ENCODE data around the gene TMEM126B.
"Not testable (repeated sequence)": the region's sequence is repeated elsewhere in the genome, so short reads cannot be mapped to it uniquely, and the experiment has no call there.

The TMEM126B gene

GRCh38 chr11:85651118-85651517, 22.7 kb downstream of the TMEM126B start:
- no peak for DNase-seq

DNA sequence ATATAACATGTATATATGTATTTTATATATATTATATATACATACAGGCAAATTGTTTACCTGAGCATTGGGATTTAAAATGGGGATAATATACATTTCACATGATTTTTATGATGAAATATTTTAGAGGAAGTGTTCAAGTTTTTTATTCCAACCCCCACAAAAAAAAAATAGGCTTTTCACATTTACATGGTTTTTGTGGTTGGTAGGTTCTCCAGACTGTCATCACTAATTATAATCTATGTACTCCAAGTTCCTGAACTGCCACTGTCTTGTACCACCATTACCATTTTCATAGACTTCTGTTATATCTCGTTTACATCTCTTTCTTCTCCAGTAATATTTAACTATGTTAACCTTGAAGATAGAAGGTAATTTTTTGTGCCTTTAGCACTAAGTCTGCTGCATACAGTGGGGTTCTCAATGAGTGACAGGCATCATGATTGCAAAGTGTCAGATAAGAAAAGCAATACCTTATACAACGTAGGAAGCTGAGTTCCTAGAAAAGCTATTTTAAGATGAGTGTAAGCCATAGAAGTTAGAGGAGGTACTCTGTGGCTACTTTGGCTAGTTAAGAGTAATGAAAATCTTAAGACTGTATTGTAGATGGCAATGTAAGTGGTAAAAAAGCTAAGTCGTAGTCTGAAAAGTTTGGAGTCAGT, 24.5 kb downstream of the TMEM126B start:
- no peak for DNase-seq

- DNase-seq = not testable (repeated sequence)
These were observed 25.9 kb downstream of the TMEM126B start for GRCh38 chr11:85654343-85654742.

DNA sequence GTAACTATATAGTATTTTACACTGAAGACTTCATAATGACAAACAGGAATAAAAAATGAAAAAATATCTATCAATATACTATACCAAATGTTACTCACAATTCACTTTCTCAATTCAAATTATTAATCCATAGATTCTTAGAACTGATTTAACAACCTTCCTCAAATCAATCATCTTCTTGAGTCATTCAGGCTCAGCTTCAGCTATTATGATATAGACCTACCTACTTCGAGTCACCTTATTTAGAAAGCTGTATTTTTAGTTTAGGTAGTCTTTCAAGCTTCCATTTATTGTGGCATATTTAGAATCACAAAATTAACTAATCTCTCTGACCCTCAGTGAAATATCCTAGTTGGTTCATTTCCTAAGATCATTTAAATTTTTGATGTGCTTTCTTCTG, 28.4 kb downstream of the TMEM126B start:
- no peak for DNase-seq

- DNase-seq = no peak
These were observed 29.8 kb downstream of the TMEM126B start for GRCh38 chr11:85658180-85658579.

DNA sequence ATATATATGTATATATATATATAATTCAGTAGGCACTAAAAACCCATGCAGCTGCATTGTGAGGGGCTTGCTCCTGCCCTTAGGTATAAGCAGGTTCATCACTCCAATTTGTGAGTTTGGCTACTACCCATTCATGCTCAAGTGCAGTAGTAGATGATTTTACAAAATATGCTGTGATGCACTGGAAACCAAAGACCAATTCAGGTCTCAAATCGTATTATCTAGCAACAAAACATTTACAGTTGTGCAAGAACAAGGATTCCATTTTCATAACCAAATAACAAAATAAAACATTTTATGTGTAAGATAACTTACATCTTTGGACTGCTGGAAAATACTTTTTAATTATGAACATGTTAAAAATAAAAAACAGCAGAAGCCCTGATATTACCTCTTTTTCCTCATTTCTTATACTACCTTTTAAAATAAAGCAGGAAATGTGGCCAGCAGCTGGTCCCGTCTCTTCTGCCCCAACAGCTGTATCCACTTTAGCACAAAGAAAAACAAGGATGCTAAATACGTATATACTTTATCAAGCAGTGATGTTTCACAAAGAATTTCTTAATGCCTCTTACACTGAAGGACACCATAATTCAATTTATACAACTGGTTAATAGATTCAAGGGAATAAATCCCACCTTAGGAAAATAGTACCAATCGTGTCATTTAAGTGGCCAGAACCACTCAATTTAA, 33.7 kb downstream of the TMEM126B start:
- DNase-seq = no peak

DNA sequence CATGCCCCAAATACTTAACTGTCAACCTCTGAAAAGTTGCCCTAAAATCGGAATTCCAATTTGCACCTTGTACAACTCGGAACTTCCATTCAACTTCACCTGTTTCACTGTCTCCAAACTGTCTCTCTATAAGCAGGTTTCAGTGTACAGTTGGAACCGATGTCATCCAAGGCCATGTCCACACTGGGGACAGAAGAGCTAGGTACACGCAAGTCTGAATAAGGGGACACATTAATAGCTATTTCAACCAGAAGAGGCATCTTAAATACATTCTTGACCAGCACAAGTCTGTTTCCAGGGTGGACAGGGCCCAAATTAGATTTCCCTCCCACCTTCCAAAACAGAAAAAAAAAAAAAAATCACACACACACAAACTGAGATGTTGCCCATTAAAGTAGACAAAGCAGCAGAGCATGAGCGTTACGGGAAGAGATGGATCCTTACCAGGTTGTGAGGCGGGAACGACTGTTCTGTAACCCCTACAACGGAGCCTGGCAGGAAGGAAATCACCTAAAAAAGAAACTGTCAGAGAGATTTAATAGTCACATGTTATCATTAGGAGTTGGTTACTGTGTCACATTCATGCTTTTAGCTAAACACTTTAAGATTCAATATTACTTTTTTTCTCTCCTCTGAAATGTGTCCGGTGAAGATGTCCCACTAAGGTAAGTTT, 34.8 kb downstream of the TMEM126B start:
- DNase-seq = no peak

DNA sequence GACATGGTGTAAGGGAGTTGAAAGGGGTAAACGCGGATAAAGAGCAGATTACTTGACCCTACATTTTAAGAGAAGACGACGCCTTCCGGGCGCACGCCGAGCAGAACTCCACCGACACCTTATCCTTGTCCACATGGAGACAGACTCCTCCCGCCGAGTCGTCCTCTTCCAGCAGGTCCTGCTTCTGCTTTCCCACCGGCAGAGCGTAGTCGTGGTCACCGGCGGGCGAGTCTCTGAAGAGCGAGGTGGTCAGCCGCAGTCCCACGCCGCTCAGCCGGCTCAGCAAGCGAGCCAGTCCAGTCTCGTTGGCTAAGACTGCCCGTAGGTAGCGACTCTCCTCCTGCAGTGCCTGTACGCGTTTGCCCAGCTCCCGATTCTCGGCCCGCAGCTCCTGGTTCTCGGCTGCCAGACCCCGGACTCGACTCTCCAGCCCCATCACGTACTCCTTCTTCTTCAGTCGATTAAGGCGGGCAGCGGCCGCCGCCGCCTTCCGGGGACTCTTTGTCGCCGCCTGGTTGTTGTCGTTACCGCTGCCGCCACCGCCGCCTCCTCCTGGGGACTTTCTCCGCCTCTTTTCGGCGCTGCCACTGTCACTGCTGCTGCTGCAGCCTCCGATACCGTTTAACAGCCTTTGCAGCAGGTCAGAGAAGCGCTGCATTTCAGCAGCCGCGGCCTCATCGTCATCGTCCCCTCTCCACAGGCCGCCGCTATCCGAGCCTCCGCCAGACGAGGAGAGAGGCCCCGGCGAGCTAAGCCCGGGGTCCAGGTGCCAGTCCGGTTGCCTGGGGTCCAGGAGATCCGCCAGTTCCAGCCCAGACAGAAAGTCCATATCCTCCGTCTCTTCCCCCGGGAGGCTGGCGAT, 35.6 kb downstream of the TMEM126B start:
- DNase-seq = peak; percentile 87

- peak; percentile 96 for DNase-seq
These were observed 36.5 kb downstream of the TMEM126B start, which contains the start of gene CREBZF for GRCh38 chr11:85664615-85665481. TSS of gene CREBZF (minus strand) at chr11:85665129. CDS start at chr11:85664875, 254 bp downstream.

GRCh38 chr11:85665733-85666132, 37.3 kb downstream of the TMEM126B start:
- no peak for DNase-seq

GRCh38 chr11:85666687-85667086, 38.3 kb downstream of the TMEM126B start:
- no peak for DNase-seq

GRCh38 chr11:85668157-85668556, 39.8 kb downstream of the TMEM126B start:
- DNase-seq = no peak

- not testable (repeated sequence) for DNase-seq
These were observed 42.7 kb downstream of the TMEM126B start for GRCh38 chr11:85670949-85671663.

- no peak for DNase-seq
These were observed 43.9 kb downstream of the TMEM126B start for GRCh38 chr11:85672105-85672902.

DNA sequence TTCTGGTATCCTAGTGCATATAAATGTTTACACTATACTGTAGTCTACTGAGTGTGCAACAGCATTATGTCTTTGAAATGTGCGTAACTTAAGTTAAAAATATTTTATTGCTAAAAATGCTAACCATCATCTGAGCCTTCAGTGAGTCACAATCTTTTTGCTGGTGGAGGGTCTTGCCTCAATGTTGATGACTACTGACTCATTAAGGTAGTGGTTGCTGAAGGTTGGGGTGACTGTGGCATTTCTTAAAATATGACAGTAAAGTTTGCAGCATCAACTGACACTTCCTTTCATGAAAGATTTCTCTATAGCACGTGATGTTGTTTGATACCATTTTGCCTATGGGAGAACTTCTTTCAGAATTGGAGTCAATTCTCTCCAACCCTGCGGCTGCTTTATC, 45.0 kb downstream of the TMEM126B start:
- no peak for DNase-seq

DNA sequence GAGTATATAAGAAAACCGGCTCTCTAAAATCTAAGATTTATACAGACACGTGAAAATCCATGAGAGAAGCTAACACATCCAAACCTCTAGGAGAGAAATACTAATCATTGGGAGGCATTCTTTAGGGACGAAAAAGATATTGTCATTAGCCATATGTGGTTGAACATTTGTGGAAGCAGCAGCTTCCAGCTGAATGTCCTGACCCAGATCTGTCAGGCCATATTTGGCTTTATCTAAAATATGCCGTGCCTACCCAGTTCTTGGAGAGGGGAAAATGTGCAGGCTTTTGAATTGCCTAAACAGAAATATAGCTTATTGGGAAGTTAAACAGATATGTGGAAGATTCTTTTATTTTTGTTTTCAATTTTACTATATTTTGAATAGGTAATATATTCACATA, 51.2 kb downstream of the TMEM126B start:
- no peak for DNase-seq

DNA sequence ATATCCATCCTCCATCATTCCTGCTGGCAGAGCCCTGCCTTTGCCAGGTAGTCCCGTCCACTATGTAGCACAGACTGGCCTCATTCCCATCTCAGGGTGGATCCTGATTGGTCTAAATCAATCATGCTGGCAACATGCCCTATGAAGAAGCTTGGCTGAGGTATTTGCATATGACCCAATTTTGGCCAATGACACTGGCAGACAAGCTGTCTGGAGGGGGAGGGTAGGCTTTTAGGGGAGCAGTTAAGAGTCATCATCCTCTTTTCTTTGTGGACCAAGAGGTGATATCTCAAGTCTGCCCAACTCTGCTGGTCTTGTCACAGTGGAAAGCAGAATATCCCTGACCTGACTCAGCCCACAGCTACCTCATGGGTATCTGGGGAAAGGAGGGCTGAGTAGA, 52.5 kb downstream of the TMEM126B start:
- DNase-seq = no peak

- DNase-seq = peak; percentile 81
These were observed 54.2 kb downstream of the TMEM126B start for GRCh38 chr11:85682330-85683305.

Measured in stimulated activated CD8-positive, alpha-beta memory T cell treated with anti-CD3 and anti-CD28 coated beads, Interleukin-4, amount 100 ng/mL, for 48 hours (primary cell).